Astrocyte of the hippocampus (primary cell): ENCODE results near the gene BAZ1B.
A peak's percentile ranks its signal among the peaks of the same experiment; 100 is the strongest.
"Not testable (repeated sequence)": the region's sequence is repeated elsewhere in the genome, so short reads cannot be mapped to it uniquely, and the experiment has no call there.

Experiments used
- DNase-seq: peaks from one replicate; pipeline ENCODE4 v3.0.0; 2011; ENCODE audit warnings: low read depth, low spot score

The BAZ1B gene

DNA sequence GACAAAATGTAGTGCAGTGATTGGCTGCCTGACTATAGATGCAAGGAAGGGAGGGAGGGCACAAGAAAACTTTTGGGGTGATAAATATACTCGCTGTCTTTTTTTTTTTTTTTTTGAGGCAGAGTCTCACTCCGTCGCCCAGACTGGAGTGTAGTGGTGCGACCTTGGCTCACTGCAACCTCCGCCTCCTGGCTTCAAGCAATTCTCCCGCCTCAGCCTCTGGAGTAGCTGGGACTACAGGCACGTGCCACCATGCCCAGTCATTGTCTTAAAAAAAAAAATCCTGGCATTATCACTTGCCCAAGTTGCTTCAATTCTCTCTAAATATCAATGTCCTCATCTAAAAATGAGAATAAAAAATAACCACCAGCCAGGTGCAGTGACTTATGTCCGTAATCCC is 96.1 kb downstream of the BAZ1B start:
- DNase-seq, result no peak

DNA sequence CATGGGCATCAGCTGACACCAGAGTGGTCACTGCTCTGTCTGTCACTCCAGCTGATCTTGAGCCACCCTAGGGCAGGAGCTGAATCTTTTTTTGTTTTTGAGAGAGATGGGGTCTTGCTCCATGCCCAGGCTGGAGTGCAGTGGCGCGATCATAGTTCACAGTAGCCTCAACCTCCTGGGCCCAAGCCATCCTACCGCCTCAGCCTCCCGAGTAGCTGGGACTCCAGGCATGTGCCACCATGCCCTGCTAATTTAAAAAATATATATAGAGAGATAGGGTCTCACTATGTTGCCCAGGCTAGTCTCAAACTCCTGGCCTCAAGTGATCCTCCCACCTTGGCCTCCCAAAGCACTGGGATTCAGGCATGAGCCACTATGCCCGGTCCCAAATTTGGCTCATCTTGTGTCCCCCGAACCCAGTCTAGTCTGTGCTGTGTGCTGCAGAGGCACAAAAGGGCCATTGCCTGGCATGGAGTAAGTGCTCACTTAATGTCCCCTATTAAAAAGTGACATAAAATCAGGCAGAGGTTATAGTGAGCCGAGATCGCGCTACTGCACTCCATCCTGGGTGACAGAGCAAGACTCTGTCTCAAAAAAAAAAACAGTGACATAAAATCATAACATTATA is 96.6 kb downstream of the BAZ1B start:
- no peak for DNase-seq

GRCh38 chr7:73424489-73424885 is 97.6 kb downstream of the BAZ1B start:
- DNase-seq, result no peak

- peak; percentile 61 for DNase-seq
Measured at GRCh38 chr7:73423519-73424488, 98.3 kb downstream of the BAZ1B start.

GRCh38 chr7:73420610-73421009 is 101.5 kb downstream of the BAZ1B start:
- DNase-seq, result not testable (repeated sequence)

- not testable (repeated sequence) for DNase-seq
Measured at GRCh38 chr7:73420016-73420415, 102.1 kb downstream of the BAZ1B start.

DNA sequence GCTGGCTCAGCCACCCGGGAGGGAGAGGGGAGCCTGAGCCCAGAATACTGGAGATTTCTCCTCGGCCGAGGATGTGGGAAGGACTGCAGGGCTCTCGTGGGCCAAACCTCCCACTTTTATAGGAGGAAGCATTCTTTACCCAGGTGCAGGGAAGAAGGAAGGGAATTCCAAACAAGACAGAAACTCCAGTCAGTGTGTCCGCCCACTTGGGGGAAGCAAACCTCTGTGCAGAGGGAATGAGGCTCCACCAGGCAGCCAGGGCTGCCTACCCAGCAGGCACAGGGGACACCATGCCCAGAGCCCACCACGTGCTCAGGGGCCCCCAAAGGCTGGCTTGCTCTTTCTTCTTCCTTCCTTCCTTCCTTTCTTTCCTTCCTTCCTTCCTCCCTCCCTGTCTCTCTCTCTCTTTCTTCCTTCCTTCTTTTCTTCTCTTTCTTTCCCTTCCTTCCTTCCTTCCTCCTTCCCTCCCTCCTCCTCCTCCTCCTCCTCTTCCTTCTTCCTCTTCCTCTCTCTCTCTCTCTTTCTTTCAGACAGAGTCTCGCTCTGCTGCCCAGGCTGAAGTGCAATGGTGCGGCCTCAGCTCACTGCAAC is 103.9 kb downstream of the BAZ1B start:
- DNase-seq, result no peak

DNA sequence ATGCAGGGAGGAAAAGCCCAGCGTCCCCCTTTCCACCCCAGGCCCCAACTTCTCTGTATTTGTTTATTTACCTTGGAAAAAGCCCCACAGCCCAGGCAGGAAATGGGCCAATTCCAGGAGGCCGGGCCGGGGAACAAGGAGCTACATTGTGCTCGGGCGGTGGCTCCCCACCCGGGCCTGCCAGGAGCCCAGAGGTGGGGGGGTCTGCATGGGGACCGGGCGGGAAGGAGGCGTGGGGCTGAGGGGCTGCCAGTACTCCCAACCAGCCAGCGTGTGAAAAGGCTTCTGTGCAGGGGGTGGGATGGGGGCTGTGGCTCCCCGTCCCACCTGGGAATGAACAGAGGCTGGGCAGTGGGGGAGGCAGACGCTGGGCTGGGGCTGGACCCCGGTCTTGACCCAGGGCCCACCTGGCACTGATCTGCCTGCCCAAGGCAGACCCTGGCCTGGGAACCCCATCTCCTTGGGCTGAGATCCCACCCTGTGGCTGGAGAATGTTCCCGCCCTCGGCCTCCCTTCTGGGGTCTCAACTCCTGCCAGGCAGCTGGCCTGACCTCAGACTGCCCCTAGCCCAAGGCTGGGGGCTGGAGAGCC is 111.5 kb downstream of the BAZ1B start:
- peak; percentile 67 for DNase-seq

GRCh38 chr7:73404860-73405259 is 117.2 kb downstream of the BAZ1B start:
- DNase-seq, result not testable (repeated sequence)

DNA sequence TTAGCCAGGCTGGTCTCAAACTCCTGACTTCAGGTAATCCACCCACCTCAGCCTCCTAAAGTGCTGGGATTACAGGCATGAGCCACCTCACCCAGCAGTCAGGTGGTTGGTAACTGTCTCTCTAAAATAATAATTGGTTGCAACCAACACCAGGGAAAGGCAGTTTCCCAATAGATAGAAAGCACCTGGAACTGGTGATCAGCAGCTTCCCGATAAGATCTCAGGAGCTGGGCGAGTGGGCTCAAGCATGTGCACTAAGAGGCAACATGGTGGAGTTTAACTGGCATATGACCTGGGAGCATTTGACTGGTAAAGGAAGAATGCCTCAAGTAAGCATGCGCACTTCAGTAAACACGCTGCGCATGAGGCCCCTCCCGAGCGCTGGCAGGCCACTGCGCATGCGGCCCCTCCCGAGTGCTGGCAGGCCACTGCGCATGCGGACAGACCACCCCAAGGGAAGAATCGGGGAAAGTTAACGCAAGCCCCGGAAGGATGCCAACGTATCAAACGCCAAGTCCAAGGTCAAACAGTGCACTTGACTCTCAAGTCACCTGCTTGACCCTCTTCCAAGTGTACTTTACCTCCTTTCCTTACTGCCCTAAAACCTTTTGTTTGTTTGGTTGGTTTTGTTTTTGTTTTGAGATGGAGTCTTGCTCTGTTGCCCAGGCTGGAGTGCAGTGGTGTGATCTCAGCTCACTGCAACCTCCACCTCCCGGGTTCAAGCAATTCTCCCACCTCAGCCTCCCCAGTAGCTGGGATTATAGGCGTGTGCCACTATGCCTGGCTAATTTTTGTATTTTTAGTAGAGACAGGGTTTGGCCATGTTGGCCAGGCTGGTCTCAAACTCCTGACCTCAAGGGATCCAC is 122.7 kb downstream of the BAZ1B start:
- DNase-seq, result peak; percentile 88

DNA sequence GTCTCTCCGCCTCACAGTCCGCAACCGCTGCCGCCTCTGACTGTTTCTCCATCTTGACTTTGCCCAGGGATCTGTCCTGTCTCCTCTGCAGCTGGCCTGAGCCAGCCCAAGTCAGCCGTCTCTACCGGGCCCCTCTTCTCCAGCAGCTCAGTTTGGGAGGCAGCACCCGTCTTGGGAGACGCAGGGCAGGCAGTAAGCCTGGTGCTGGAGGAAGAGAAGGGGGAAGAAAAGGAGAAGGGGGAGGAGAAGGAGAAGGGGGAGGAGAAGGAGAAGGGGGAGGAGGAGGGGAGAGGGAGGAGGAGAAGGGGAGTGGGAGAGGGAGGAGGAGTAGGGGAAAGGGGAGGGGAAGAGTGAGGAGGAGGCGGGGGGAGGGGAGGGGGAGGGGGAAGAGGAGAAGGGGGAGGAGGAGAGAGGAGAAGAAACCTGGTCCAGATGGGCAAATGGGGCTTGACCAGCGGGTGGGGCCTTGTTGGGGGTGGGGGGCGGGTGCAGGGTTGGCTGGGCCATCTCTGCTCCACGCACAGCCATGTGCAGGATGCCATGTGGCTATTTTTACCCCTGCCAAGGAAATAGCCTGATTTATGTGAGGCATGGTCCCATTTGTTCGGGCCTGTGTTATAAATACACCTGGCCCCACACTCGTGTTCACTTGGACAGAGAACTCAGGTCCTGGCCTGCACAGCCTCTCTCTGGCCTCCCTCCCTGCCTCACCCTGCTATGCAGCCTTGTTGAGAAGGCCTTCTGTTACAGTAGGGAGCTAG is 124.4 kb downstream of the BAZ1B start:
- DNase-seq, result no peak

GRCh38 chr7:73395538-73396503 is 126.3 kb downstream of the BAZ1B start:
- DNase-seq, result no peak

DNA sequence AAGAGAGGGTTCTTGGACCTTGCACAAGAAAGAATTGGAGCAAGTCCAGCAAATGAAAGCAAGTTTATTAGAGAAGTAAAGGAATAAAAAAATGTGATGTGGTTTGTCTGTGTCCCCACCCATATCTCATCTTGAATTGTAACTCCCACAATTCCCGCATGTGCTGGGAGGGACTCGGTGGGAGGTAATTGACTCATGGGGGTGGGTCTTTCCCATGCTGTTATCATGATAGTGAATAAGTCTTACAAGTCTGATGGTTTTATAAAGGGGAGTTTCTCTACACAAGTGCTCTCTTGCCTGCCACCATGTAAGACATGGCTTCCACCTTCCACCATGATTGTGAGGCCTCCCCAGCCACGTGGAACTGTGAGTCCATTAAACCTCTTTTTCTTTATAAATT is 127.7 kb downstream of the BAZ1B start:
- DNase-seq, result no peak

DNA sequence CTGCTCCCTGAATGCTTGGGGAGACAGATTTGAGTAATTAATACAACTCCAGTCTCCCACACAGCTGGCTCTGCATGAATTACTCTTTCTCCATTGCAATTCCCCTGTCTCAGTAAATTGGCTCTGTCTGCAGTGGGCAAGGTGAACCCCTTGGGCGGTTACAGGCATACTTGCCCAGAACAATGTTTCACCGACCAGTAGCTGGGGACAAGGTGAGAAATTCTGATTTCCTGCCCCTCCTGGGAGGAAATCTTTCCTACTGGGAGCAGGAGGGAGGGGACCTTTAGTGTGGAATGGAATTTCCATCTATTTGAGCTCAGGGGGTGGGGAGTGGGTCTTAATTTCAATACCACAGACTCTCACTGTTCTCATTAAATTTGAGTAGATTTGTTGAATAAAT is 130.7 kb downstream of the BAZ1B start:
- no peak for DNase-seq
